HepG2 (cell line): Measurements from ENCODE around the gene MAJIN. TPM values are rescaled to one million over a fixed set of nuclear protein-coding genes. Genes with fewer than 3 reads are reported as not detected.

Experiments used
- FOXP1 ChIP-seq, 2 experiments: fragments of 450-650 bp in 1 of 2; IDR thresholded peaks; 2 replicates each; pipeline ENCODE4 v1.6.1; 2017 to 2018; ENCODE audit warnings: antibody characterized with exemption in 1 of 2
- IKZF1 ChIP-seq: fragments of 450-650 bp; IDR thresholded peaks from 2 replicates; pipeline ENCODE4 v1.7.1; 2016
- KLF6 ChIP-seq: IDR thresholded peaks from 2 replicates; pipeline ENCODE4 v1.8.0; 2016; ENCODE audit warnings: missing biosample characterization, missing genetic modification reagents
- MIXL1 ChIP-seq: IDR thresholded peaks from 2 replicates; pipeline ENCODE4 v1.6.1; 2016
- MTA3 ChIP-seq: sonication (generic); formaldehyde crosslinking; IDR thresholded peaks from 2 replicates; pipeline ENCODE4 v1.4.0; 2020; ENCODE audit warnings: missing genetic modification reagents
- SALL1 ChIP-seq: sonication (generic); formaldehyde crosslinking; IDR thresholded peaks from 2 replicates; pipeline ENCODE4 v1.8.0; 2022; ENCODE audit warnings: mild to moderate bottlenecking, missing genetic modification reagents
- SAP130 ChIP-seq: IDR thresholded peaks from 2 replicates; pipeline ENCODE4 v1.6.1; 2016; ENCODE audit warnings: low read depth
- ZC3H4 ChIP-seq: sonication (generic); formaldehyde crosslinking; IDR thresholded peaks from 2 replicates; pipeline ENCODE4 v1.4.0; 2020; ENCODE audit warnings: missing genetic modification reagents, borderline replicate concordance
- ZKSCAN5 ChIP-seq: sonication (generic); formaldehyde crosslinking; IDR thresholded peaks from 2 replicates; pipeline ENCODE4 v1.5.1; 2020; ENCODE audit warnings: mild to moderate bottlenecking, missing genetic modification reagents
- ZNF232 ChIP-seq: sonication (generic); formaldehyde crosslinking; IDR thresholded peaks from 2 replicates; pipeline ENCODE4 v1.4.0; 2020; ENCODE audit warnings: missing genetic modification reagents, borderline replicate concordance
- ZNF567 ChIP-seq: sonication (generic); formaldehyde crosslinking; IDR thresholded peaks from 2 replicates; pipeline ENCODE4 v1.8.1; 2023; ENCODE audit warnings: mild to moderate bottlenecking, missing genetic modification reagents, borderline replicate concordance
- ZNF644 ChIP-seq: IDR thresholded peaks from 2 replicates; pipeline ENCODE4 v1.6.1; 2016; ENCODE audit warnings: low read depth
- ZNF672 ChIP-seq: sonication (generic); formaldehyde crosslinking; IDR thresholded peaks from 2 replicates; pipeline ENCODE4 v1.8.1; 2022; ENCODE audit warnings: missing genetic modification reagents
- ZNF773 ChIP-seq: sonication (generic); formaldehyde crosslinking; IDR thresholded peaks from 2 replicates; pipeline ENCODE4 v1.4.0; 2020; ENCODE audit warnings: missing genetic modification reagents, borderline replicate concordance
- ZNF83 ChIP-seq: sonication (generic); formaldehyde crosslinking; IDR thresholded peaks from 2 replicates; pipeline ENCODE4 v1.4.0; 2020; ENCODE audit warnings: missing genetic modification reagents, mild to moderate bottlenecking, borderline replicate concordance
- polyA plus RNA-seq, 8 experiments: library from polyadenylated mRNA; depleted of rRNA in 3 of 8; stranded (reverse) in 7 of 8; unstranded in 1 of 8; fragments of >200 nt; fragmentation: Illumina TruSeq in 4 of 8; extraction: Trizol in 4 of 8; gene quantifications; 2 replicates each; pipeline versions ENCODE4 v1.2.1 to v1.2.3, GENCODE V29; 2011 to 2016; ENCODE audit warnings: low read depth in 4 of 8, missing spikeins in 1 of 8, mixed read lengths in 1 of 8; ENCODE audit not compliant: insufficient read depth in 1 of 8
- total RNA-seq, 5 experiments: library from RNA; depleted of rRNA; stranded (reverse); fragments of >200 nt; fragmentation: Illumina TruSeq; extraction: Trizol; gene quantifications; 2 replicates each; pipeline ENCODE4 v1.2.3, GENCODE V29; 2016; ENCODE audit warnings: low read depth in 1 of 5
- TF ChIP-seq, protein P1 (sequence below), 2 experiments: sonication (generic) in 1 of 2; formaldehyde crosslinking in 1 of 2; IDR thresholded peaks; 2 replicates each; pipeline versions ENCODE4 v1.4.0 to v1.6.1; 2018 to 2020; ENCODE audit warnings: missing genetic modification reagents in 2 of 2, borderline replicate concordance in 1 of 2, low read depth in 1 of 2, mild to moderate bottlenecking in 1 of 2, missing biosample characterization in 1 of 2
- TF ChIP-seq, protein P2 (sequence below): IDR thresholded peaks from 2 replicates; pipeline ENCODE4 v1.6.1; 2016
- TF ChIP-seq, protein P3 (sequence below): sonication (generic); formaldehyde crosslinking; IDR thresholded peaks from 2 replicates; pipeline ENCODE4 v1.5.1; 2020; ENCODE audit warnings: missing genetic modification reagents, mild to moderate bottlenecking, borderline replicate concordance
- TF ChIP-seq, protein P4 (sequence below): sonication (generic); formaldehyde crosslinking; IDR thresholded peaks from 2 replicates; pipeline ENCODE4 v1.5.0; 2020; ENCODE audit warnings: missing genetic modification reagents
- TF ChIP-seq, protein P5 (sequence below): sonication (generic); formaldehyde crosslinking; IDR thresholded peaks from 2 replicates; pipeline ENCODE4 v1.4.0; 2020; ENCODE audit warnings: missing genetic modification reagents, borderline replicate concordance

Gene MAJIN
- total and polyA plus RNA-seq, 2 of the 13 experiments (the other 11 are each of a cell fraction or from before 2014, with no cell fraction given): not detected

DNA sequence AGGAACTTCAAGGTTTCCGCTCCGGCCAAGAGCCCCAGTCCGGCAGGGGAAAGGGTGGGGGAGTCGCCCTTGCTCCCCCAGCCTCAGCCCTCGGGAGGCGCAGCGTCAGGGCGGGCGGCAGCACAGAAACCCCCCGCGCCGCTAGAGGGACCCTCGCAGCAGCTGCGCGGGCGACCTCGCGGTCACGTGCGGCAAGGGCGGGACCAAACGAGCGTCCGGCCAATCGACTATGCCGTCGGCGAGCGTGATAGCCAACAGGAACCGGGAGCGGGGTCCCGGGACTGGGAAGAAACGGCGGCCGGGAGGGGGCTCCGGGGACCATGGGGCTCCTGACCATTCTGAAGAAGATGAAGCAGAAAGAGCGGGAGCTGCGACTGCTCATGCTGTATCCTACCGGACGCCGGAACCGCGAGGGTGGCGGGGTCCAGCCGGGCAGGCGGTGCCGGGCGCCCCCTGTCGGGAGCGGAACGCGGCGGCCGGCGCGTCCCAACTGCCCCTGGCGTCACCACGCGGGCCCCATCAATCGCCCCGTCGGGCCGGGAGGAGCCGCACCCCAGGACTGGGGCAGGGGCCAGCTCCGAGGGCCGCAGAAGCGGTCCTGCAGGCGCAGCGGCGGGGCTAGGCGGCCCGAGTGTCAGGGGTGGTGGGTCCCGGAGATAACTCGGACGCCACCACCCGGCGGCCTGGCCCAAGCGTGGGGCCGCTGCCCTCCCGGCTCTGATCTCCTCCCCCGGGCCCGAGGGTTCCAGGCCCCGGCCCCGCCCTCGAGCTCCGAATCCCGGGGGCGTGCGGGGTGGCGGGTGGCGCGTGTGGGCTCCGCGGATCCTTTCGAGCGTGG lies 42.2 kb upstream of the MAJIN start, which contains the start of gene ARL2 (continued):
- TF ChIP-seq MTA3 (CRISPR knock-in tag): no peak
- TF ChIP-seq, protein P1, sequence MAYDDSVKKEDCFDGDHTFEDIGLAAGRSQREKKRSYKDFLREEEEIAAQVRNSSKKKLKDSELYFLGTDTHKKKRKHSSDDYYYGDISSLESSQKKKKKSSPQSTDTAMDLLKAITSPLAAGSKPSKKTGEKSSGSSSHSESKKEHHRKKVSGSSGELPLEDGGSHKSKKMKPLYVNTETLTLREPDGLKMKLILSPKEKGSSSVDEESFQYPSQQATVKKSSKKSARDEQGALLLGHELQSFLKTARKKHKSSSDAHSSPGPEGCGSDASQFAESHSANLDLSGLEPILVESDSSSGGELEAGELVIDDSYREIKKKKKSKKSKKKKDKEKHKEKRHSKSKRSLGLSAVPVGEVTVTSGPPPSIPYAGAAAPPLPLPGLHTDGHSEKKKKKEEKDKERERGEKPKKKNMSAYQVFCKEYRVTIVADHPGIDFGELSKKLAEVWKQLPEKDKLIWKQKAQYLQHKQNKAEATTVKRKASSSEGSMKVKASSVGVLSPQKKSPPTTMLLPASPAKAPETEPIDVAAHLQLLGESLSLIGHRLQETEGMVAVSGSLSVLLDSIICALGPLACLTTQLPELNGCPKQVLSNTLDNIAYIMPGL (CRISPR knock-in tag; IDR thresholded peaks at IDR 0.05; ENCODE audit: borderline replicate concordance in 1 of 2, low read depth in 1 of 2): peak; percentile 92 to 96
- TF ChIP-seq KLF6 (CRISPR knock-in tag): no peak; the same call in 1 of the 2 replicates
- TF ChIP-seq, protein P2, sequence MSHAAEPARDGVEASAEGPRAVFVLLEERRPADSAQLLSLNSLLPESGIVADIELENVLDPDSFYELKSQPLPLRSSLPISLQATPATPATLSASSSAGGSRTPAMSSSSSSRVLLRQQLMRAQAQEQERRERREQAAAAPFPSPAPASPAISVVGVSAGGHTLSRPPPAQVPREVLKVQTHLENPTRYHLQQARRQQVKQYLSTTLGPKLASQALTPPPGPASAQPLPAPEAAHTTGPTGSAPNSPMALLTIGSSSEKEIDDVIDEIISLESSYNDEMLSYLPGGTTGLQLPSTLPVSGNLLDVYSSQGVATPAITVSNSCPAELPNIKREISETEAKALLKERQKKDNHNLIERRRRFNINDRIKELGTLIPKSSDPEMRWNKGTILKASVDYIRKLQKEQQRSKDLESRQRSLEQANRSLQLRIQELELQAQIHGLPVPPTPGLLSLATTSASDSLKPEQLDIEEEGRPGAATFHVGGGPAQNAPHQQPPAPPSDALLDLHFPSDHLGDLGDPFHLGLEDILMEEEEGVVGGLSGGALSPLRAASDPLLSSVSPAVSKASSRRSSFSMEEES: peak; percentile 85
- TF ChIP-seq ZNF672 (CRISPR knock-in tag): no peak
- TF ChIP-seq IKZF1: no peak
- no peak for TF ChIP-seq FOXP1 (IDR thresholded peaks at IDR 0.05)
- no peak for TF ChIP-seq FOXP1 (CRISPR knock-in tag; IDR thresholded peaks at IDR 0.05)
- TF ChIP-seq SAP130 (CRISPR knock-in tag): peak; percentile 82
- no peak for TF ChIP-seq ZC3H4 (CRISPR knock-in tag)
- TF ChIP-seq ZKSCAN5 (CRISPR knock-in tag): no peak
- no peak for TF ChIP-seq MIXL1
- no peak for TF ChIP-seq ZNF83 (CRISPR knock-in tag)
- no peak for TF ChIP-seq ZNF773 (CRISPR knock-in tag)
- TF ChIP-seq ZNF644 (CRISPR knock-in tag): no peak
- no peak for TF ChIP-seq ZNF567
- TF ChIP-seq, protein P3, sequence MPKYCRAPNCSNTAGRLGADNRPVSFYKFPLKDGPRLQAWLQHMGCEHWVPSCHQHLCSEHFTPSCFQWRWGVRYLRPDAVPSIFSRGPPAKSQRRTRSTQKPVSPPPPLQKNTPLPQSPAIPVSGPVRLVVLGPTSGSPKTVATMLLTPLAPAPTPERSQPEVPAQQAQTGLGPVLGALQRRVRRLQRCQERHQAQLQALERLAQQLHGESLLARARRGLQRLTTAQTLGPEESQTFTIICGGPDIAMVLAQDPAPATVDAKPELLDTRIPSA: no peak
- TF ChIP-seq, protein P4, sequence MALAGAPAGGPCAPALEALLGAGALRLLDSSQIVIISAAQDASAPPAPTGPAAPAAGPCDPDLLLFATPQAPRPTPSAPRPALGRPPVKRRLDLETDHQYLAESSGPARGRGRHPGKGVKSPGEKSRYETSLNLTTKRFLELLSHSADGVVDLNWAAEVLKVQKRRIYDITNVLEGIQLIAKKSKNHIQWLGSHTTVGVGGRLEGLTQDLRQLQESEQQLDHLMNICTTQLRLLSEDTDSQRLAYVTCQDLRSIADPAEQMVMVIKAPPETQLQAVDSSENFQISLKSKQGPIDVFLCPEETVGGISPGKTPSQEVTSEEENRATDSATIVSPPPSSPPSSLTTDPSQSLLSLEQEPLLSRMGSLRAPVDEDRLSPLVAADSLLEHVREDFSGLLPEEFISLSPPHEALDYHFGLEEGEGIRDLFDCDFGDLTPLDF (CRISPR knock-in tag): peak; percentile 73; the same call in 1 of the 2 replicates
- peak; percentile 5; the same call in 1 of the 2 replicates for TF ChIP-seq SALL1 (CRISPR knock-in tag)
- peak; percentile 71; the same call in 1 of the 2 replicates for TF ChIP-seq ZNF232 (CRISPR knock-in tag)
- TF ChIP-seq, protein P5, sequence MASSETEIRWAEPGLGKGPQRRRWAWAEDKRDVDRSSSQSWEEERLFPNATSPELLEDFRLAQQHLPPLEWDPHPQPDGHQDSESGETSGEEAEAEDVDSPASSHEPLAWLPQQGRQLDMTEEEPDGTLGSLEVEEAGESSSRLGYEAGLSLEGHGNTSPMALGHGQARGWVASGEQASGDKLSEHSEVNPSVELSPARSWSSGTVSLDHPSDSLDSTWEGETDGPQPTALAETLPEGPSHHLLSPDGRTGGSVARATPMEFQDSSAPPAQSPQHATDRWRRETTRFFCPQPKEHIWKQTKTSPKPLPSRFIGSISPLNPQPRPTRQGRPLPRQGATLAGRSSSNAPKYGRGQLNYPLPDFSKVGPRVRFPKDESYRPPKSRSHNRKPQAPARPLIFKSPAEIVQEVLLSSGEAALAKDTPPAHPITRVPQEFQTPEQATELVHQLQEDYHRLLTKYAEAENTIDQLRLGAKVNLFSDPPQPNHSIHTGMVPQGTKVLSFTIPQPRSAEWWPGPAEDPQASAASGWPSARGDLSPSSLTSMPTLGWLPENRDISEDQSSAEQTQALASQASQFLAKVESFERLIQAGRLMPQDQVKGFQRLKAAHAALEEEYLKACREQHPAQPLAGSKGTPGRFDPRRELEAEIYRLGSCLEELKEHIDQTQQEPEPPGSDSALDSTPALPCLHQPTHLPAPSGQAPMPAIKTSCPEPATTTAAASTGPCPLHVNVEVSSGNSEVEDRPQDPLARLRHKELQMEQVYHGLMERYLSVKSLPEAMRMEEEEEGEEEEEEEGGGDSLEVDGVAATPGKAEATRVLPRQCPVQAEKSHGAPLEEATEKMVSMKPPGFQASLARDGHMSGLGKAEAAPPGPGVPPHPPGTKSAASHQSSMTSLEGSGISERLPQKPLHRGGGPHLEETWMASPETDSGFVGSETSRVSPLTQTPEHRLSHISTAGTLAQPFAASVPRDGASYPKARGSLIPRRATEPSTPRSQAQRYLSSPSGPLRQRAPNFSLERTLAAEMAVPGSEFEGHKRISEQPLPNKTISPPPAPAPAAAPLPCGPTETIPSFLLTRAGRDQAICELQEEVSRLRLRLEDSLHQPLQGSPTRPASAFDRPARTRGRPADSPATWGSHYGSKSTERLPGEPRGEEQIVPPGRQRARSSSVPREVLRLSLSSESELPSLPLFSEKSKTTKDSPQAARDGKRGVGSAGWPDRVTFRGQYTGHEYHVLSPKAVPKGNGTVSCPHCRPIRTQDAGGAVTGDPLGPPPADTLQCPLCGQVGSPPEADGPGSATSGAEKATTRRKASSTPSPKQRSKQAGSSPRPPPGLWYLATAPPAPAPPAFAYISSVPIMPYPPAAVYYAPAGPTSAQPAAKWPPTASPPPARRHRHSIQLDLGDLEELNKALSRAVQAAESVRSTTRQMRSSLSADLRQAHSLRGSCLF (CRISPR knock-in tag): no peak
